B cell (primary cell): ENCODE measurements around the gene EP400. TPM values are rescaled to one million over a fixed set of nuclear protein-coding genes. Genes with fewer than 3 reads are reported as not detected.

Experiments used
- ATAC-seq: fragments of 200-7000 bp; cut with Tn5 transposase; one replicate; pipeline ENCODE4 v1.10.0; 2021; ENCODE audit warnings: low read depth, mild to moderate bottlenecking, moderate number of reproducible peaks, moderate library complexity
- CTCF ChIA-PET: fragments of 350-600 bp; sonication (Branson Sonifier 250); formaldehyde crosslinking; loops from one replicate; lab custom pipeline; 2021; ENCODE audit warnings: antibody characterized with exemption, inconsistent platforms; lab: Charles Lee
- POLR2A ChIA-PET: fragments of 350-600 bp; sonication (Branson Sonifier 250); formaldehyde crosslinking; loops from one replicate; lab custom pipeline; 2021; ENCODE audit warnings: antibody characterized with exemption; lab: Charles Lee
- DNase-seq: peaks from one replicate; pipeline ENCODE4 v3.0.0; 2013
- H2AFZ ChIP-seq: 2 replicates; pipeline ENCODE4 v1.6.1; 2012; ENCODE audit warnings: mild to moderate bottlenecking, low read depth, low read length; ENCODE audit not compliant: insufficient read depth, poor library complexity, severe bottlenecking
- H3K27ac ChIP-seq, 2 donors: 1 replicate in 1 of 2; 2 replicates in 1 of 2; pipeline ENCODE4 v1.5.1; 2012 to 2013; ENCODE audit warnings: low read length in 2 of 2, mild to moderate bottlenecking in 2 of 2, moderate library complexity in 1 of 2
- H3K27me3 ChIP-seq, 4 experiments: fragments of 200-600 bp in 1 of 4; sonication (generic) in 1 of 4; replicated peaks in 1 of 4; 1 replicate in 2 of 4; 2 replicates in 2 of 4; pipeline versions ENCODE4 v1.6.1 to v1.7.0; 2013 to 2016; ENCODE audit warnings: low read length in 3 of 4, mild to moderate bottlenecking in 2 of 4, mixed read lengths in 1 of 4, moderate library complexity in 1 of 4; ENCODE audit not compliant: insufficient read depth in 4 of 4, control insufficient read depth in 3 of 4; ENCODE audit errors: control extremely low read depth in 1 of 4
- H3K36me3 ChIP-seq, 2 experiments: replicated peaks in 1 of 2; 1 replicate in 1 of 2; 2 replicates in 1 of 2; pipeline versions ENCODE4 v1.6.1 to v1.7.1; 2013; ENCODE audit warnings: low read length in 1 of 2; ENCODE audit not compliant: insufficient read depth in 2 of 2, control insufficient read depth in 1 of 2; ENCODE audit errors: control extremely low read depth in 1 of 2, extremely low read depth in 1 of 2
- H3K4me1 ChIP-seq, 2 donors: fragments of 200-600 bp in 1 of 2; sonication (generic) in 1 of 2; 1 replicate in 1 of 2; 2 replicates in 1 of 2; pipeline versions ENCODE4 v1.5.1 to v1.6.1; 2013 to 2017; ENCODE audit warnings: low read length in 2 of 2; ENCODE audit not compliant: control insufficient read depth in 2 of 2, insufficient read depth in 2 of 2
- H3K4me2 ChIP-seq: replicated peaks from 2 replicates; pipeline ENCODE3; 2012; ENCODE audit warnings: mild to moderate bottlenecking, low read depth, low read length; ENCODE audit not compliant: poor library complexity, severe bottlenecking
- H3K4me3 ChIP-seq, 5 experiments: fragments of 200-600 bp in 1 of 5; sonication (generic) in 1 of 5; 1 replicate in 3 of 5; 2 replicates in 2 of 5; pipeline versions ENCODE4 v1.5.1 to v1.7.0; 2011 to 2016; ENCODE audit warnings: low read length in 4 of 5, mild to moderate bottlenecking in 4 of 5, low read depth in 2 of 5, control low read depth in 1 of 5, moderate library complexity in 1 of 5; ENCODE audit not compliant: insufficient read depth in 1 of 5; ENCODE audit errors: control extremely low read depth in 1 of 5, extremely low read depth in 1 of 5
- H3K79me2 ChIP-seq: fragments of 200-600 bp; sonication (generic); one replicate; pipeline ENCODE4 v1.6.0; 2016; ENCODE audit warnings: low read length; ENCODE audit not compliant: control insufficient read depth, insufficient read depth
- H3K9ac ChIP-seq: fragments of 200-600 bp; sonication (generic); 2 replicates; pipeline ENCODE4 v1.6.1; 2017; ENCODE audit warnings: mild to moderate bottlenecking, low read length, moderate library complexity
- H3K9me3 ChIP-seq, 3 donors: one replicate each; pipeline versions ENCODE4 v1.6.1 to v1.7.1; 2013; ENCODE audit warnings: low read length in 2 of 3; ENCODE audit not compliant: control insufficient read depth in 2 of 3, insufficient read depth in 1 of 3; ENCODE audit errors: control extremely low read depth in 1 of 3
- H4K20me1 ChIP-seq: 2 replicates; pipeline ENCODE4 v1.6.0; 2012; ENCODE audit warnings: mild to moderate bottlenecking, low read length; ENCODE audit not compliant: insufficient read depth, control insufficient read depth, poor library complexity, severe bottlenecking
- H3K27ac Mint-ChIP-seq: one replicate; pipeline ENCODE4 v1.8.0; 2021; ENCODE audit warnings: mixed read lengths
- H3K27me3 Mint-ChIP-seq: one replicate; pipeline ENCODE4 v1.8.0; 2021; ENCODE audit warnings: mixed read lengths
- H3K4me1 Mint-ChIP-seq: one replicate; pipeline ENCODE4 v1.8.0; 2021; ENCODE audit warnings: mixed read lengths
- H3K4me3 Mint-ChIP-seq: one replicate; pipeline ENCODE4 v1.8.0; 2021; ENCODE audit warnings: mixed read lengths
- H3K9me3 Mint-ChIP-seq: one replicate; pipeline ENCODE4 v1.8.0; 2022; ENCODE audit warnings: mixed read lengths; ENCODE audit not compliant: insufficient read depth
- EZH2 ChIP-seq: IDR thresholded peaks from 2 replicates; pipeline ENCODE4 v1.6.1; 2012; ENCODE audit warnings: borderline replicate concordance, low read depth, mild to moderate bottlenecking, moderate library complexity, low read length; ENCODE audit not compliant: insufficient read depth, poor library complexity, severe bottlenecking
- WGBS: methylation state at CpG from one replicate; pipeline ENCODE4 v1.1.5; 2013; ENCODE audit warnings: missing lambda C conversion rate; ENCODE audit not compliant: insufficient coverage; 5-methylcytosine and 5-hydroxymethylcytosine counted together
- intact Hi-C: fragments of 100-400 bp; cut with micrococcal nuclease; formaldehyde crosslinking; loops from one replicate; pipeline ENCODE4 v1.10.0; 2022
- polyA plus RNA-seq: library from polyadenylated mRNA; depleted of rRNA; stranded (reverse); fragments of >200 nt; gene quantifications from 2 replicates; pipeline ENCODE4 v1.2.3, GENCODE V29; 2012
- small RNA-seq: library from RNA; depleted of rRNA; stranded (forward); fragments of <200 nt; gene quantifications from one replicate; pipeline ENCODE3, GENCODE V24; 2012; ENCODE audit warnings: low replicate concordance, low read depth; ENCODE audit not compliant: insufficient read length
- total RNA-seq, 2 donors: library from RNA; stranded (reverse); fragments of 120-200 nt in 1 of 2; gene quantifications; 1 replicate in 1 of 2; 2 replicates in 1 of 2; pipeline versions ENCODE4 v1.2.3 to v1.2.4, GENCODE V29; 2013 to 2022
- TF ChIP-seq, protein P1 (sequence below): fragments of 200-600 bp; IDR thresholded peaks from one replicate; pipeline ENCODE4 v1.8.0; 2022; ENCODE audit warnings: antibody characterized with exemption, mild to moderate bottlenecking

The EP400 gene
- total and polyA plus RNA-seq, 2 donors (not counting 1 experiment from before 2014, with no cell fraction given): 17.3 to 82.2 TPM

- Histone ChIP-seq H3K4me1 (no peaks in the 10 kb centered on the region), H3K4me3 (no peak overlapping the region), H2AFZ (no peak overlapping the region), H3K27me3 (no peaks in the 10 kb centered on the region), H3K9ac (no peak overlapping the region), H3K79me2 (no peaks in the 10 kb centered on the region), H3K36me3 (peaks cover 0 to 21% of the 10 kb centered on the region in 2 experiments), H3K9me3 (peaks cover 0 to 3% (median 0%) of the 10 kb centered on the region in 3 donors), H3K4me2 (no peak overlapping the region), H3K27ac (no peak overlapping the region), H4K20me1 (no peaks in the 10 kb centered on the region)
- Mint-ChIP-seq H3K9me3 (peaks cover 2% of the 10 kb centered on the region), H3K4me1 (no peaks in the 10 kb centered on the region), H3K27me3 (no peaks in the 10 kb centered on the region), H3K27ac (no peak overlapping the region), H3K4me3 (no peak overlapping the region)
- no peak for DNase-seq
- WGBS: 97% methylated on average over 14 of the region's 14 CpGs
- intact Hi-C loops: no loop called here
- ChIA-PET POLR2A (no interaction called here), CTCF (interaction anchor here (0.6 to 1.5 kb wide), 2 partner anchors 23 to 385 kb away, joined by 3 read pairs; no protein-coding TSS in a partner anchor)
- ATAC-seq: no peak
- no peak for TF ChIP-seq EZH2
- TF ChIP-seq, protein P1, sequence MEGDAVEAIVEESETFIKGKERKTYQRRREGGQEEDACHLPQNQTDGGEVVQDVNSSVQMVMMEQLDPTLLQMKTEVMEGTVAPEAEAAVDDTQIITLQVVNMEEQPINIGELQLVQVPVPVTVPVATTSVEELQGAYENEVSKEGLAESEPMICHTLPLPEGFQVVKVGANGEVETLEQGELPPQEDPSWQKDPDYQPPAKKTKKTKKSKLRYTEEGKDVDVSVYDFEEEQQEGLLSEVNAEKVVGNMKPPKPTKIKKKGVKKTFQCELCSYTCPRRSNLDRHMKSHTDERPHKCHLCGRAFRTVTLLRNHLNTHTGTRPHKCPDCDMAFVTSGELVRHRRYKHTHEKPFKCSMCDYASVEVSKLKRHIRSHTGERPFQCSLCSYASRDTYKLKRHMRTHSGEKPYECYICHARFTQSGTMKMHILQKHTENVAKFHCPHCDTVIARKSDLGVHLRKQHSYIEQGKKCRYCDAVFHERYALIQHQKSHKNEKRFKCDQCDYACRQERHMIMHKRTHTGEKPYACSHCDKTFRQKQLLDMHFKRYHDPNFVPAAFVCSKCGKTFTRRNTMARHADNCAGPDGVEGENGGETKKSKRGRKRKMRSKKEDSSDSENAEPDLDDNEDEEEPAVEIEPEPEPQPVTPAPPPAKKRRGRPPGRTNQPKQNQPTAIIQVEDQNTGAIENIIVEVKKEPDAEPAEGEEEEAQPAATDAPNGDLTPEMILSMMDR: no peak
Measured at GRCh38 chr12:132130690-132131089, 180.9 kb downstream of the EP400 start.

Small RNA genes lying within 50 kb of the gene (small RNA-seq; reads per million reads assigned to genes)
- gene AC131009.3 (not detected), gene AC137590.2 (not detected), gene SNORA49 (497 reads per million, percentile 97 among the genes with 10 or more reads in this experiment)

Other genes with a start within 250 kb of the EP400 start
- gene SFSWAP, start 238.9 kb upstream of the EP400 start, total RNA-seq: 122 and 135 TPM in 2 replicates
- gene SFSWAP, start 238.9 kb upstream of the EP400 start, polyA plus RNA-seq: 67.4 and 69.3 TPM in 2 replicates
- 14.8 and 15.0 TPM in 2 replicates for gene MMP17, start 121.5 kb upstream of the EP400 start, total RNA-seq
- 140 and 176 TPM in 2 replicates for gene MMP17, start 121.5 kb upstream of the EP400 start, polyA plus RNA-seq
- 59.5 and 83.3 TPM in 2 replicates for gene ULK1, start 55.3 kb upstream of the EP400 start, total RNA-seq
- 38.9 and 67.3 TPM in 2 replicates for gene ULK1, start 55.3 kb upstream of the EP400 start, polyA plus RNA-seq
- gene PUS1, start 20.7 kb upstream of the EP400 start, total RNA-seq: 50.1 and 51.3 TPM in 2 replicates
- 89.0 and 99.5 TPM in 2 replicates for gene PUS1, start 20.7 kb upstream of the EP400 start, polyA plus RNA-seq
- gene DDX51, start 194.4 kb downstream of the EP400 start, total RNA-seq: 46.3 and 51.3 TPM in 2 replicates
- 60.8 and 71.4 TPM in 2 replicates for gene DDX51, start 194.4 kb downstream of the EP400 start, polyA plus RNA-seq
- 21.9 and 23.3 TPM in 2 replicates for gene NOC4L, start 194.5 kb downstream of the EP400 start, total RNA-seq
- 8.9 and 13.1 TPM in 2 replicates for gene NOC4L, start 194.5 kb downstream of the EP400 start, polyA plus RNA-seq